ENCODE measurements around the gene TAC1. TPM values are rescaled to one million over a fixed set of nuclear protein-coding genes. Genes with fewer than 3 reads are reported as not detected.

TAC1 gene
- total and polyA plus RNA-seq, 10 of the 15 experiments (the other 5 are each of a cell fraction or from before 2014, with no cell fraction given) = not detected

GRCh38 chr7:97770850-97771249, 39.0 kb downstream of the TAC1 start (continued):
- TF ChIP-seq BRCA1 (IDR thresholded peaks at IDR 0.05; ENCODE audit: low read depth, low read length) (no peak), E4F1 (IDR thresholded peaks at IDR 0.05; ENCODE audit: borderline replicate concordance, partially characterized antibody) (no peak), E2F4 (IDR thresholded peaks at IDR 0.05; ENCODE audit: low read depth, low read length) (no peak)

GRCh38 chr7:97771576-97771975, 39.7 kb downstream of the TAC1 start:
- ATAC-seq = no peak
- ChIA-PET POLR2A (no interaction called here), RAD21 (ENCODE audit: unreplicated experiment) (no interaction called here), SMC1A (ENCODE audit: uncharacterized antibody, unreplicated experiment) (no interaction called here), CTCF (no interaction called here)
- no peak overlapping the region for H3K27ac ChIP-seq (ENCODE audit: control insufficient read depth, insufficient read depth)
- no peak overlapping the region for H3K4me3 ChIP-seq
- in situ Hi-C loops (cut with MboI) (no loop called here), intact Hi-C loops (cut with micrococcal nuclease; ENCODE audit: unreplicated experiment) (no loop called here)
- no peaks in the 10 kb centered on the region for H4K20me1 ChIP-seq (ENCODE audit: control insufficient read depth, insufficient read depth)
- DNase-seq (ENCODE audit: low read depth, low spot score) = no peak
- no peaks in the 10 kb centered on the region for H3K79me2 ChIP-seq (ENCODE audit: control insufficient read depth, insufficient read depth, low read length)
- no peaks in the 10 kb centered on the region for H3K36me3 ChIP-seq (ENCODE audit: control insufficient read depth in 2 of 2, insufficient read depth in 2 of 2, low read length in 1 of 2)
- no peak for FAIRE-seq
- H3K9ac ChIP-seq (ENCODE audit: control insufficient read depth, insufficient read depth, low read length) = no peak overlapping the region
- no peak overlapping the region for H3K4me2 ChIP-seq (ENCODE audit: control insufficient read depth, insufficient read depth)
- H3K9me3 ChIP-seq (replicated peaks; ENCODE audit: control insufficient read depth, insufficient read depth, low read length) = no peaks in the 10 kb centered on the region
- no peaks in the 10 kb centered on the region for H3K4me1 ChIP-seq (ENCODE audit: control insufficient read depth, insufficient read depth, low read length)
- H2AFZ ChIP-seq (ENCODE audit: control insufficient read depth, low read depth, low read length) = no peak overlapping the region
- WGBS (ENCODE audit: insufficient coverage, insufficient replicate concordance, low lambda C conversion rate, missing lambda C conversion rate) = 7% methylated on average over 3 of the region's 6 CpGs
- BruUV-seq (replicated peaks) = no TSS peak
- H3K27me3 ChIP-seq (replicated peaks in 1 of 2; ENCODE audit: control insufficient read depth in 2 of 2, insufficient read depth in 2 of 2, low read length in 1 of 2) = no peaks in the 10 kb centered on the region
- TF ChIP-seq NBN (IDR thresholded peaks at IDR 0.05) (no peak), MTA2 (IDR thresholded peaks at IDR 0.05; ENCODE audit: low read depth) (no peak), POU2F2 (IDR thresholded peaks at IDR 0.05; ENCODE audit: borderline replicate concordance, low read depth, low read length) (no peak), BCL11A (IDR thresholded peaks at IDR 0.05; ENCODE audit: low read depth, low read length) (no peak), ELK1 (IDR thresholded peaks at IDR 0.05; ENCODE audit: low read depth, low read length) (no peak), SUPT20H (IDR thresholded peaks at IDR 0.05; ENCODE audit: borderline replicate concordance, control insufficient read depth, low read depth, low read length) (no peak), PBX3 (IDR thresholded peaks at IDR 0.05; ENCODE audit: insufficient replicate concordance, low read depth, low read length) (no peak), MYC (IDR thresholded peaks at IDR 0.05; ENCODE audit: insufficient read depth, insufficient read length, insufficient replicate concordance, low read length, severe bottlenecking) (no peak), ZNF274 (IDR thresholded peaks at IDR 0.05; ENCODE audit: insufficient read depth, insufficient read length) (no peak), E2F4 (IDR thresholded peaks at IDR 0.05; ENCODE audit: low read depth, low read length) (no peak), PAX5 (IDR thresholded peaks at IDR 0.05; ENCODE audit: borderline replicate concordance, low read depth, low read length) (no peak), ZSCAN29 (IDR thresholded peaks at IDR 0.05) (no peak), POLR2AphosphoS5 (IDR thresholded peaks at IDR 0.05; ENCODE audit: low read length) (no peak), HDAC2 (IDR thresholded peaks at IDR 0.05) (no peak), MYB (IDR thresholded peaks at IDR 0.05; ENCODE audit: borderline replicate concordance, low read depth, low read length) (no peak), RBBP5 (conservative IDR thresholded peaks at IDR 0.05) (no peak)
